HG02623 (cell line): ENCODE data around the gene BLOC1S5.
"Not testable (repeated sequence)": the region's sequence is repeated elsewhere in the genome, so short reads cannot be mapped to it uniquely, and the experiment has no call there.

Experiments used
- ATAC-seq: cut with Tn5 transposase; IDR thresholded peaks from one replicate; pipeline ENCODE4 v1.9.1; 2021; ENCODE audit warnings: moderate library complexity; ENCODE audit not compliant: unreplicated experiment

BLOC1S5 gene

DNA sequence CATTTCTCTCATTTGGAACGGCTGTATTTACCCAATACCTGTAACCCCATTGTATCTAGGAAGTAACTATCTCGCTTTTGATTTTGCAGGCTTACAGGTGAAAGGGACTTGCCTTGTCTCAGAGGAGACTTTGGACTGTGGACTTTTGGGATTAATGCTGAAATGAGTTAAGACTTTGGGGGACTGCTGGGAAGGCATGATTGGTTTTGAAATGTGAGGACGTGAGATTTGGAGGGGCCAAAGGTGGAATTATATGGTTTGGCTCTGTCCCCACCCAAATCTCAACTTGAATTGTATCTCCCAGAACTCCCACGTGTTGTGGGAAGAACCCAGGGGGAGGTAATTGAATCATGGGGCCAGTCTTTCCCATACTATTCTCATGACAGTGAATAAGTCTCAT, 18.4 kb downstream of the BLOC1S5 start:
- not testable (repeated sequence) for ATAC-seq

DNA sequence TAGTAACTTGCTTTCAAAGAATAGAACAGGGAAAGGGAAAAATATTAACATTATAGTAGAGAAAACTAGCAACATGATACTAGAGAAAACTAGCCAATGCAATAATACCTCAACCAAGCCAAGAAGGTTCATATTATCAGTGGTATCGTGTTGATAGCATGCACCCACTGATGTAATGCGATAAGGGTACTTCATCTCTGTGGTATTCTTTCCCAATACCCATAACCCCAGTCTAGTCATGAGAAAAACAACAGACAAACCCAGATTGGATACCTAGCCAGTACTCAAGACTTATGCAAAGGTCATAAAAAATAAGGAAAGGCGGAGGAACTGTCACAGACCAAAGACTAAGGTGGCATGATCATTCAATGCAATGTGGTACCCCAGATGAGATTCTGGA, 21.0 kb downstream of the BLOC1S5 start:
- ATAC-seq: no peak

DNA sequence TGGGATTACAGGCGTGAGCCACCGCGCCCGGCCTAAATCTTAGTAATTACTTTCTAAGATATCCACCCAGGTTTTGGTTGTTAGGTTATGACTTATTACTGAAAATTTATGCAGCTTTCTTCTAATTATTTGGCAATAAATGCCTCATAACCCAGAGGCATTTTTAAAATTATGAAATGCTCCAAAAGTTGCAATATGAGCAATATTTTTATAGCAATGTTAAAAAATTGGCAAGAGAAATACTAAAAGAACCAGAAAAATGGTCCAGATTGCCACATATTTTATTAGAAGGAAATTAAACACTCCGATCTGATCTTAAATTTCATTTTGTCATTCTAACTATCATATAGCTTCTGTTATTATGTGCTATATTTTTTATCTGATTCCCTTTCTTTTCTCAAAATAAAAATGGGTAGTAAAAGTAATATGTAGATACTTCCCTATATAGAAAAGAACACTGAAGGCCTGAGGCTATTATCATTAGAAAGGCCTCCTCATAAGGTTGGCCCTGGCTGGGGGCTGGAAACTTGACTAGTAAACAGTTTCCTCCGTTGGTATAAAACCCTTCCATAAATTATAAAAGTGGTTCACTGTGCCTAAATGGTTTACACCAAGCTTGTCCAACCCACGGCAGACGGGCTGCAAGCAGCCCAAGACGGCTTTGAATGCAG, 22.1 kb downstream of the BLOC1S5 start:
- ATAC-seq: no peak

DNA sequence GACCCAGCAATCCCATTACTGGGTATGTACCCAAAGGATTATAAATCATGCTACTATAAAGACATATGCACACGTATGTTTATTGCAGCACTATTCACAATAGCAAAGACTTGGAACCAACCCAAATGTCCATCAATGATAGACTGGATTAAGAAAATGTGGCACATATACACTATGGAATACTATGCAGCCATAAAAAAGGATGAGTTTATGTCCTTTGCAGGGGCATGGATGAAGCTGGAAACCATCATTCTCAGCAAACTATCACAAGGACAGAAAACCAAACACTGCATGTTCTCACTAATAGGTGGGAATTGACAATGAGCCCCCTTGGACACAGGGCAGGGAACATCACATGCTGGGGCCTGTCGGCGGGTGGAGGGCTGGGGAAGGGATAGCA, 30.1 kb downstream of the BLOC1S5 start:
- not testable (repeated sequence) for ATAC-seq

DNA sequence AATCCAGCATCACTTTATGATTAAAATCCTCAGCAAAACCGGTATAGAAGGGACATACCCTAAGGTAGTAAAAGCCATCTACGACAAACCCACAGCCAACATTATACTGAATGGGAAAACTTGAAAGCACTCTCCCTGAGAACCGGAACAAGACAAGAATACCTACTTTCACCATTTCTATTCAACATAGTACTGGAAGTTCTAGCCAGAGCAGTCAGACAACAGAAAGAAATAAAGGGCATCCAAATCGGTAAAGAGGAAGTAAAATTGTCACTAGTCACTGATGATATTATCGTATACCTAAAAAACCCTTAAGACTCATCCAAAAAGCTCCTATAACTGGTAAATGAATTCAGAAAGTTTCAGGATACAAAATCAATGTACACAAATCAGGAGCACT, 33.3 kb downstream of the BLOC1S5 start:
- no peak for ATAC-seq

DNA sequence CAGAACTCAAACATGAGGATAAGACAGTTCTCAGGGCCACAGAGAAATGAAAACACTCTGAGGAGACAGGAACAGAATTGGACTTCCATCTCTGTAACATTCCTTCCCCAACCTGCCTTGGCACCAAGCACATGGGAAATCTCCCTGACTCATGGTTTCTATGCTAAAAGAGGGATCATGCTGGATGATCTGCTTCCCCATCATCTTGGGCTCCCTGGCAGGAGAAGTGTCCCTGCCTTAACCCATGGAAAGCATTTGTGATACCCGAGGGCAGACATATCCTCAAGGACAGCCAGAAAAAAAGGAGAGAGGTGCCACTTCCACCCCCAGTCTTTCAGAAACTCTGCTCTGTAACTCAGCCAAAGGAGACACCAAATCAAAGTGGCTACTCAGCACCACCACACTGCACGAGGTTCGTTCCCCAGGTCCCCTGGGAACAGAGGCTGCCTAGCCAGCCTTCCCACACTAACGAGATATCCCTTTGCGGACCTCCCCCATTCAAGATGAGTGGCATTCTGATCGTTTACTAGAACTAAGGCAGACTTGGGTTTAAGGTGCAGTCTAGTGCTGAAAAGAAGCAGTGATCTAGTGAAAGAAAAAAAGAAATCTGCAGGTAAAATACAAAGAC, 34.8 kb downstream of the BLOC1S5 start:
- ATAC-seq: no peak

DNA sequence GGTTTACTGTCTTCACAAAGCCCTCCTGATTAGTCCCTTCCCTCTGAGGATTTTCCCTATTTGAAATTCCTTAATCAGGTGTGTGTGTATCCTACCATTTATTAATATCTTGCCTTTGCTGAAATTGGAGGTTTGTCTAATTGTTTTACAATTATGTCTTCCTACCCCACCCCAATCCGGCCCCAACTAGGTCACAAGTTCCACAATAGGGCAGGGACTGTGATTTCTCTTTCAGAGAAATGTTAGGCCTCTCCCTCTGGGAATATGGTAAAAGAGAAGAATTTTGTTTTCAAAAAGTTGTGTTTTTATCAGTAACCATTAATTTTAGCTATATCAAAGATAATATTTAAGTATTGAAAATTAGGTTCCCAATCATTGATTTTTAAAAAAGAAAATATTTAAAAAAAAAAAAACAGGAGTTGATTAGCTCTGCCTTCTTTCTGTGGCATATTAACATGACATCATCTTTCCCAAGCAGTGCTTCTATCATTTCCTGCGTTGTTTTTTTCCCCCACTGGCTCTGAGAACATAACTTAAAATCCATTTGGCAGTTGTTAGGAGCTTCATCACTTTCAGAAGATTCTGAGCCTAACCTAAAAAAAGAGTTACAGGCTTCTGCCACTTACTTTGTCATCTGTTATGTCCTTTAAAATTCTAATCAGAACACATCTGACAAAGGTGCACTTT, 36.1 kb downstream of the BLOC1S5 start:
- no peak for ATAC-seq

DNA sequence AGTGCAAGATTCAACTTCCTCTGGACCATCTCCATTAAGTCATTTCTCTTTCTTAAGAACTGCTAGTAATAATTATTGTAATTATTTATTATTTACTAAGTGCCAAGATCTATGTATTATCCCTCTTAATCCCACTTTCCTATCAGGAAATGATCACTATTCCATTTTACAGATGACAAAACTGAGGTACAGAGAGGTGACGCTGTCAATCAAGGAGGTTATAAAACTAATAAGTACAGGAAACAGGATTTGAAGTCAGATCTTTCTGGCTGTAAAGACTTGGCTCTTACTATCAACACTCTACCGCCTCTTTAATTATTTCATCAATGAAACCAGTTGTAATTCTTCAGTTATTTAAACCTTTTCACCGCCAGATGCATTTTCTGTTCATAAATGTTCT, 37.4 kb downstream of the BLOC1S5 start:
- no peak for ATAC-seq

DNA sequence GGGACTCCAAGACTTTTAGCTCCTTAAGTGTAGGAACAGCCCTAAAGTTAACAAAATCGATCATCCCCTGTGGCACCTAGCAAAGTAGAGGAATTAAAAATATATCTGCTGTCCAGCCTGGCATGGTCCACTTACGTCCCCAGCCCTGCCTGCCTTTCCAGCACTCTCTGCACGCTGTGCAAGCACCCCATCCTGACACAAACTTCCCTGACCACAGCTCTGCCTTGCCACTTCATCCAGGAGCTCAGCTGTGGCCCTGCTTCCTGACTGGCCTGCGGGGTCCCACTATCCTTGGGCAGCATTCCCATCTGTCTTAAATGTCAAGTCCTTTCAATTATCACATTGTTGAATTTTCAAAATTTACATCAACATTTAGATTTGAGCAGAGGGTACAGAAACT, 39.0 kb downstream of the BLOC1S5 start:
- ATAC-seq: no peak

DNA sequence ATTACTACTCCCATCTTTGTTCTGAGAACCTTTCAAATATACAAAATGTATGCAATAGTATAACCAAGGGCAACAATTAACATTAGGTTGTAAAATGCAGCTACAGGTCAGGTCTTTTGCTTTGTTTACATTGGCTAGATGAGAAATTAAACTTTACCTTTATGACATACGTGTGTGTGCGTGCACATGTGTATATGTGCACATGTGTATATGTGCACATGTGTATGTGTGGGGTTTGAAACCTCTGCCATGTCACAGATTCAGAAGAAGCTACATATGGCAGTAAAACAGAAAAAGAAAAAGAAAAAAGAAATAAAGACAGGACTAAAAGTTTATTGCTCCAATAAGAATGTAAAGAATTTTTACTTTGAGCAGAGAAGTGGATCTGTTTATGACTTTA, 40.6 kb downstream of the BLOC1S5 start:
- no peak for ATAC-seq

DNA sequence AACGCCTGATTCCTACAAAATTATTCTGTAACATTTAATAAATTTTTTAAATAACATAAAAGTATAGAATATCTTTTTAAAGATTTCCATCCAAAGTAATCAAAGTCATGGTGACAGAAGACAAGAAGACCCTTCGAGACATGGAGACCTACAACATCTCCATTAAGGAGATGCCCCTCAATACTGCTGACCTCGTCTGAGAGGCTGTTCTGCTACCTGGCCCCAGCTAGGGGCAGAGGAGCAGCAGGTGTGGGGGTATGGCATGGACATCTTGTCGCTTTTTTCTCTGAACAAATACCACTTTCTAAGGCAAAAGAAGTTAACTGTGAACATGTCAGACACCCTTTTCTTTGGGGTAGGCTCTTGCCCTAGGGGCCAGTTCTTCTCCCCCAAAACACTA, 44.1 kb downstream of the BLOC1S5 start:
- no peak for ATAC-seq

DNA sequence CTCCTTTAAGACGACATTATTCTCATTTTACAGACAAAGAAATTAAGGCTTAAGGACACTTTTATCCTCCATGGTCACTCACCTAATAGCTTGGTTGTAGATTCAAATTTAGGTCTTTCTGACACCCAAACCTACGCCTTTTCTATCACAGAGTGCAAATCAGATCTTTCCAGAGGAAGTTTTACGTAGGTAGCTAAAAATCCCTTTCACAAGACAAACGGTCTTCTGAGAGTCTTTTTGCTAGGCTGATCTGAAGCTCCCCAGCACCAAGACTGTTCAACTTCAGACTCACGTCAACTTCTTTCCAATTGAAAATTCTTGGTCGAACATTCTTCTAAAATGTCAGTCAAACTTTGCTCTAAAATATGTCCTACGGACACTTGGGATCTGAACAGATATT, 46.5 kb downstream of the BLOC1S5 start:
- ATAC-seq: no peak

DNA sequence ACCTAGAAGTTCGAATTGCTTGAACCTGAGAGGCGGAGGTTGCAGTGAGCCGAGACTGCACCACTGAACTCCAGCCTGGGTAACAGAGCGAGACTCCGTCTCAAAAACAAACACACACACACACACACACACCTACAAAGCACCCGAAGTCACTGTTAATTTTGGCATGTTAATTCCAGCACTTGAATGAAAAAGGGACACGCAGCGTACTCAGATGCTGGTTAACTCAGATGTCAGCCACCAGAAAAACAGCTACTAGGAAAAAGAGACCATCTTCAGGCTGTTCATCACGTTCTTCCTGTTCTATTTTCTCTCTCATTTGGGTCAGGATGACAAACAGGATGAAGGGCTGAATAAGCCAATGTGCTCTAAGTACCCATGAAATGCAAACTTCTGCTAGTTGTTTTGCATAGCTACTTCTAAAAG, 46.9 kb downstream of the BLOC1S5 start:
- peak; percentile 68 for ATAC-seq

DNA sequence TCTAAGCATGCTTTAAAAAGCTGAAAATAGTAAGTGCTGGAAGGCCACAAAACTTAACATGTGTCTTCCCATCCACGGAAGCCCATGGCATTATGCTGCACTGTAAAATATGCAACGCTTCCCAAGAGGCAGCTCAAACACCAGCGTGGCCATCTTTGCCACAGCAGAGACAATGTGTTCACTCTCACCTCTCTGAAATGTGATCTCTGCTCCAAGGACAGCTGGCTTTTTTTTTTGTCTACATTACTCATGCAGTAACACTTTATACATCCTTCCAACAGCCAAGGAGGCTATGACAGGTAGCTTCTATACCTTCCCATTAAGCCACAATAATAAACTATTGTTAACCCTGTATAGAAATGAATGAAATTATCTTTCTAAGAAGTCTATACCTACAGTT, 49.2 kb downstream of the BLOC1S5 start:
- ATAC-seq: no peak

DNA sequence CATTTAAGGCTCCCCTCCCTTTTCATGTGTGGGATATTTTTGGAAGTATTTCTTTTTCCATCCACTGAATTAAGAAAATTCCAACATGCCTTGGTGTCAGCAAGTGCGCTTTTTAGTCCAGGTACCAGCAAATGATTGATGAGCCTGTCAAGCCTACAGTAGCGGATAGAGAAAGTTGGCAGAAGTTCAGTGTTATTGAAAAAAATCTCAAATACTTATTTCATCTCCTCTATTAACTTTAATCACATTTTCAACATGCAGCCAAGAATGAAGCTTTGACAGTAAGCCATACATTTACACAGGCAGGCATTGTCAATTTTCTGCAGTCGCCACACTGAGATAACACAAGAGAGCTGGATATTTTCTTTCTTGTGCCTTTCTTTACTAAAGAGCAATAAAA, 50.4 kb downstream of the BLOC1S5 start:
- ATAC-seq: no peak

DNA sequence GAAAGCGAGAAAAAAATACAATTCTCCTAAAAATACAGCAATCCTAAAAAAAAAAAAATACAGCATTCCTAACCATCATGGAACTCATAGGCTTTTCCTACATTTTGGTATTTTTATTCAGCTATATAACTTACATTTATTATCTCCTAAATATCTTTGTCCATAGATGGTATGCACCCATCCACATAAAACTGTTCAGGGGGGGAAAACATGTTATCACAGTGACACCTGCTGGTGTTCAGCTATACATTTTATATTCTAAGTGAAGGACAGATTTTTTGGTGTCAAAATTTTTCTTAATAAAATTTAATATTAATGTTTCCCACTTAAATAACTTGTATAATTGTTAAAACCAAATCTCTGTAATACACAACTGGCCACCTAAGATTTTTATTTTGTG, 58.0 kb downstream of the BLOC1S5 start:
- ATAC-seq: no peak

DNA sequence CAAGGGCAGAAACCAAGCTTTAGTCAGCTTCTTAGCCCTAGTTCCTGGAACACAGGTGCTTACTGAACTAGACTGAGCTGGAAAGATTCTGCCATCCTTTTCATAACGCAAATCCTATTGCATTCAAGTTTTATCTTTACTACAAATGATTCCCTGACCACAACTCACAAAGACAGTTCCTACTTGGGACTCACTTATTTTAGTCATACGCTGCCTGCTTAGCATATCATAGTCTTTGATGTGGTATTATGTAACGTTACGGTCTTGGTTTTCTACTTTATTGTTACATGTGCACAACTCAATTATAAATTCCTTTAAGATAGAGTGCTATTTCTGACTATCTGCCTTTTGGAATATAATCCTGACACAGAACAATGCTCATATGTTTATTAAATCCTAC, 59.1 kb downstream of the BLOC1S5 start:
- no peak for ATAC-seq

DNA sequence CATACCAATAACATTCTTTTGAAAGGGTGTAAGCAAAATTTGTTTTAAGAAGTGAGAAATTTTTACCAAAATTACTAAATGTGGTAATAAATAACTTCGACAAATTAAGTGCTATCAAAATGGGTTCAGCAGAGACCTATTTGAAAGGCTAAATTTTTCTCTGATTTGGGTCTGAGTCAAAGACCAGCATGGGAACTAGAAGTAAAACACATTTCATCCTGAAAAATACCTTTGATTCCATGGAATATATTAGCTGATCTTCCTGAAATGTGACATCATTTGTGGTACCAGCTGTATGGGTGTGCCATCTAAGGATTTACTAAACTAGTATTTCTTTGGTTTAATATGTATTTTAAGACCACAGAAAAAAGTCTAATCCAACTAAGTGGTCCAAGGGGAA, 63.6 kb downstream of the BLOC1S5 start:
- ATAC-seq: no peak

DNA sequence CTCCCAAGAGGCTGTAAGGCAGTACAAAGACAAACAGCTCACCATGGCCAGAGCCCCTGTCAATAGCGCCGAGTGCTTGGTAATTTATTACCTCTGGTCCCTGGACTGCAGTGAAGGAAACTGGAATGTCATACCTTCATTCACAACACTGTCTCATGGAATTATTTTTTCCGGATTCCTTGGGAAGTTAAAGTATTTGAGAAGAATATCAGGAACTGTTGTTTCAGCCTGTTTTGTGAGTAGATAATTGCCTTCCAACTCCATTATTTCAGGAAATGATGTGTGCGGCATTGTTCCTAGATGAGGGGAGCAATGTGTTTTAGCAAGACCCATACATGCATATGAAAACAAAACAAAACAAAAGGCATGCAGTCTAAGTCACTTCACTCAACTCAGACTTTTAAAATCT, 64.0 kb downstream of the BLOC1S5 start:
- ATAC-seq: no peak

DNA sequence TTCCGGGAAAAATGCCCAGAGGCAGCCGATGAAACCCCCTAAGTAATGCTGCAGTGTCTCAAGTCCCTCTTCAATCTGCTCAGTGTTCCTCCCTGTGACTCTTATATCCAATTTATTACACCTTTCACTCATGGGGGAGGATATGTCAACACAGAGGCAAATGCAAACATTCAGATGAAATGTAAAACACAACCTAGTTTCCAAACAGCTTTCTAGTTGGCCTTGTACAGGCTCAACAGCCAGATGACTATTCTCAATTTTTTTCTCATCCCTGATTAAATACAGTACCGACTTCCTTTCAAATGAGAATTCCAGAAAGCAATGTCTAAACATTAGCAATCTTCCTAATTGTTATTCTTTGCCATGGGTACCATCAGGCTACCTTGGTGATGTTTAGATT, 65.0 kb downstream of the BLOC1S5 start:
- no peak for ATAC-seq

DNA sequence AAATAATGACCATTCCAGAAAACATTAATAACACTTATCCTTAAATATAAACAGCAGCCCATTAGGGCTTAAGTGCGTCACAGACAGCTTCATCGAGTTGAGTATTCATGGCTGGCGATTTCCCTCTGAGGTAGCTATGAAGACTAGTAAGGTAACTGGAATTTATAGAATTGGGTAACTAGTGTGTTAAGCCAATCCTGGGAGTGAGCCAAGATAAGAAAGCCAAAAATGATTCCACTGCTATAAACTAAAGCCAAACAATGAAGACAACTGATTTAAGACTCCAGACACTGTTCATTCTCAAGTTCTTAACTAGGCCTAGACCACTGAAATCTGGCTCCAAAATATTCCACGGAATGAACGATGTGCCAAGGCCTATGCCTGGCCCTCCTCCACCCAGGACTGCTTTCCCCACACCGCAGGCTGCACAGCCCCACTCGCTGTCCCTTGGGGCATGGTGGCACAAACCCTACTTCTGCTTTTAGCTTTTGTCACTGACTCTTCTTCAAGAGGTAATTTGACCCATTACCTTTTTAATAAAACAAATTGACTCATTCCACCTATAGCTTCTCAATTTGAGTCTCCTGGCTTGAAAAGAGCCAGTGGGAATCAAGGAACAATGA, 66.0 kb downstream of the BLOC1S5 start:
- no peak for ATAC-seq

DNA sequence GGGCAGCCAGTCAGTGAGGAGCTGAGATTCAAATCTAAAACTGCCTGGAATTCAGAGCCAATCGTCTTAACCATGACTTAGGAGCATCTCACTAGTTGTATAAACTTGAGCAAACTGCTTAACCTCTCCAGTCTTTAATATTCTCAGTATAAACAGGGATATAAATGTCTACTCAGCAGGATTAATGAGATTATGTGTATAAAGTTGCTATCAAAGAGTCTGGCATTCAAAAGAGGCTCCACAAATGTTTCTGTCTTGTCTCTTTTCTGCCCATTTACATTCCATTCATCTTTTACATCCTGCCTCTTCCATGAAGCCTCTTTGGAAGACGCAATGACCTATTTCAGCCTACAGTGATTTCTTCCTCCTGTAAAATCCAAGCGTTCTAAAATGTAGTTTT, 66.9 kb downstream of the BLOC1S5 start:
- no peak for ATAC-seq
